Activated naive CD4-positive, alpha-beta T cell treated with anti-CD3 and anti-CD28 coated beads for 36 hours (primary cell): ENCODE results near the gene DZANK1. TPM values are rescaled to one million over a fixed set of nuclear protein-coding genes. Genes with fewer than 3 reads are reported as not detected.

Experiments used
- CTCF ChIA-PET: fragments of 350-600 bp; sonication (Branson Sonifier 250); formaldehyde crosslinking; loops from one replicate; lab custom pipeline; 2021; ENCODE audit warnings: antibody characterized with exemption; lab: Charles Lee
- DNase-seq: peaks from one replicate; pipeline ENCODE4 v3.0.0-alpha.2; 2020
- H3K27ac Mint-ChIP-seq: one replicate; pipeline ENCODE4 v1.8.0; 2021; ENCODE audit warnings: mild to moderate bottlenecking, mixed read lengths
- H3K27me3 Mint-ChIP-seq: one replicate; pipeline ENCODE4 v1.8.0; 2021; ENCODE audit warnings: low read depth, mixed read lengths
- H3K36me3 Mint-ChIP-seq: one replicate; pipeline ENCODE4 v1.8.0; 2021; ENCODE audit warnings: low read depth, mixed read lengths
- H3K4me1 Mint-ChIP-seq: one replicate; pipeline ENCODE4 v1.8.0; 2021; ENCODE audit warnings: low read depth, mixed read lengths
- H3K4me3 Mint-ChIP-seq: one replicate; pipeline ENCODE4 v1.8.0; 2021; ENCODE audit warnings: mild to moderate bottlenecking, moderate library complexity, mixed read lengths
- H3K9me3 Mint-ChIP-seq: one replicate; pipeline ENCODE4 v1.8.0; 2021; ENCODE audit warnings: mixed read lengths
- intact Hi-C: fragments of 100-400 bp; cut with micrococcal nuclease; formaldehyde crosslinking; loops from one replicate; pipeline ENCODE4 v1.15.1; 2023
- total RNA-seq, 2 experiments: library from RNA; stranded (reverse); gene quantifications; one replicate each; pipeline ENCODE4 v1.2.3, GENCODE V29; 2021

Gene DZANK1
- total RNA-seq, 2 experiments from 2014 or later: 0.79 to 0.94 TPM

- intact Hi-C loops: no loop called here
- CTCF ChIA-PET: interaction anchor here (0.6 kb wide), 1 partner anchor 108 kb away, joined by 5 read pairs; no protein-coding TSS in a partner anchor
- no peak for DNase-seq
- Mint-ChIP-seq H3K4me1 (no peaks in the 10 kb centered on the region), H3K36me3 (no peaks in the 10 kb centered on the region), H3K27ac (no peak overlapping the region), H3K9me3 (no peaks in the 10 kb centered on the region), H3K27me3 (no peaks in the 10 kb centered on the region), H3K4me3 (no peak overlapping the region)
These were observed 35.6 kb downstream of the DZANK1 start for GRCh38 chr20:18431206-18431605.

- intact Hi-C loops: no loop called here
- CTCF ChIA-PET: no interaction called here
- H3K36me3 Mint-ChIP-seq: no peaks in the 10 kb centered on the region
- no peak for DNase-seq
- no peak overlapping the region for H3K27ac Mint-ChIP-seq
- H3K4me3 Mint-ChIP-seq: no peak overlapping the region
- H3K27me3 Mint-ChIP-seq: no peaks in the 10 kb centered on the region
- H3K4me1 Mint-ChIP-seq: no peaks in the 10 kb centered on the region
- no peaks in the 10 kb centered on the region for H3K9me3 Mint-ChIP-seq
These were observed 36.5 kb downstream of the DZANK1 start for GRCh38 chr20:18430172-18430826.

DNA sequence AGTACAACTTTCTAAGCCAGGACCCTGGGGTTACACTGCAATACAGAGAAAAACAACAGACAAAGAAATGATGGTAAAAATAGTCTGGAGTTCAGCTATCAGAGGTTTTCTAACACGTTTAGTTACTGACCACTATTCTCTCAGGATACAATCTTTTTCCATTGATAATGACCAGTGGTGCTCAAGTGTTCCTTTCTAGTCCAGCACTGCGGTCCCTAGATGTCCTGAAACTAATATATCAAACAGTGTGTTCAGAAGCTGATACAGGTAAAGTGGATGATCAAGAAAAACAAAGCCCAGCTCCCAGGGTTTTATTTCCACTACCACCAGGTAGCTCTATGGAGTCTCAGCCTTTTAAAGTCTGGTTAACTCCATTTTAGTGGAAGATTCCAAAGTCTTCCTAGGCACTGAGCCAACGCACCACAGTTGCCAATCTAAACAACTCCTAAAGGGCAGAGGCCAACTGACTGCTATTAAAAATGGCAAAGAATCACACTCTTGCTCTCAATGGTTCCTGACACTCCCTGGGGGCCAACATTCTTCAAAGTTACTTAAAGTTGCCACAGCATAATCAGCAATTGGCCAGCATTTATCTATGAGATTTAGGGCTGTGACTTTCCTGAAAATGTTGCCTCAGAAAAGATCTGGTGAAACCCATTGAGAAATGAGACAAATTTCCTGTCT, 38.2 kb downstream of the DZANK1 start:
- H3K4me3 Mint-ChIP-seq: no peak overlapping the region
- no peak for DNase-seq
- H3K36me3 Mint-ChIP-seq: no peaks in the 10 kb centered on the region
- no peak overlapping the region for H3K27ac Mint-ChIP-seq
- intact Hi-C loops: no loop called here
- no peaks in the 10 kb centered on the region for H3K9me3 Mint-ChIP-seq
- H3K4me1 Mint-ChIP-seq: no peaks in the 10 kb centered on the region
- CTCF ChIA-PET: no interaction called here
- H3K27me3 Mint-ChIP-seq: no peaks in the 10 kb centered on the region

DNA sequence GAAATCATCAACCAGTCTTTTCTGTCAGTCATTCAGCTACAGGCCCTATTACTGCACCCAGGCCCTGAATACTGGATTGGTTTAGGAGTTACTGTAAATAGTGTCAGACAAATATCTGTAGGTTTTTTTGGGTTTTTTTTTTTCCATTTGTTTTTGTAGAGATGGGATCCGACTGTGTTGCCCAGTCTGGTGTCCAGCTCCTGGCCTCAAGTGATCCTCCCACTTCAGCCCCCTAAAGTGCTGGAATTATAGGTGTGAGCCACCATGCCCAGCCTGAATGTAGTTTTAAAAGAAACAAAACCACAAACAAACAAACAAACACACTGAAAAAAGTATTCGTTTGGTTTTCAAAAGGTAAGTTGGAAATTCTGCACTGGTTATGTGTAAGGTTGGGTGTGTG, 39.6 kb downstream of the DZANK1 start:
- intact Hi-C loops: no loop called here

GRCh38 chr20:18421608-18422007, 45.2 kb downstream of the DZANK1 start:
- H3K4me3 Mint-ChIP-seq: no peak overlapping the region
- H3K4me1 Mint-ChIP-seq: peaks cover 1% of the 10 kb centered on the region
- H3K27ac Mint-ChIP-seq: no peak overlapping the region
- no peaks in the 10 kb centered on the region for H3K36me3 Mint-ChIP-seq
- no peaks in the 10 kb centered on the region for H3K27me3 Mint-ChIP-seq
- DNase-seq: no peak
- CTCF ChIA-PET: no interaction called here
- intact Hi-C loops: no loop called here
- no peaks in the 10 kb centered on the region for H3K9me3 Mint-ChIP-seq

More for the DNA sequence above, 39.6 kb downstream of the DZANK1 start:
- H3K4me1 Mint-ChIP-seq: no peaks in the 10 kb centered on the region
- no peaks in the 10 kb centered on the region for H3K27me3 Mint-ChIP-seq
- no peaks in the 10 kb centered on the region for H3K9me3 Mint-ChIP-seq
- no peak overlapping the region for H3K27ac Mint-ChIP-seq
- CTCF ChIA-PET: no interaction called here
- DNase-seq: no peak
- no peak overlapping the region for H3K4me3 Mint-ChIP-seq
- no peaks in the 10 kb centered on the region for H3K36me3 Mint-ChIP-seq

- CTCF ChIA-PET: no interaction called here
- Mint-ChIP-seq H3K4me1 (peaks cover 5% of the 10 kb centered on the region), H3K36me3 (no peaks in the 10 kb centered on the region), H3K9me3 (no peaks in the 10 kb centered on the region), H3K4me3 (no peak overlapping the region), H3K27me3 (peaks cover 2% of the 10 kb centered on the region), H3K27ac (no peak overlapping the region)
- no peak for DNase-seq
- intact Hi-C loops: loop anchor here (10.0 kb wide), 1 partner anchor 1168 kb away; no protein-coding TSS in a partner anchor
These were observed 50.3 kb downstream of the DZANK1 start for GRCh38 chr20:18416486-18416885.

GRCh38 chr20:18414140-18414539, 52.7 kb downstream of the DZANK1 start:
- Mint-ChIP-seq H3K4me1 (peaks cover 5% of the 10 kb centered on the region), H3K27me3 (peaks cover 2% of the 10 kb centered on the region), H3K27ac (no peak overlapping the region), H3K4me3 (no peak overlapping the region), H3K9me3 (no peaks in the 10 kb centered on the region), H3K36me3 (no peaks in the 10 kb centered on the region)
- CTCF ChIA-PET: interaction anchor here (0.6 to 1.5 kb wide), 13 partner anchors 12 to 219 kb away, joined by 3 to 8 read pairs (median 4); partner anchors contain the start of genes DZANK1, POLR3F and SEC23B
- intact Hi-C loops: loop anchor here (10.0 kb wide), 1 partner anchor 1171 kb away; no protein-coding TSS in a partner anchor
- no peak for DNase-seq

DNA sequence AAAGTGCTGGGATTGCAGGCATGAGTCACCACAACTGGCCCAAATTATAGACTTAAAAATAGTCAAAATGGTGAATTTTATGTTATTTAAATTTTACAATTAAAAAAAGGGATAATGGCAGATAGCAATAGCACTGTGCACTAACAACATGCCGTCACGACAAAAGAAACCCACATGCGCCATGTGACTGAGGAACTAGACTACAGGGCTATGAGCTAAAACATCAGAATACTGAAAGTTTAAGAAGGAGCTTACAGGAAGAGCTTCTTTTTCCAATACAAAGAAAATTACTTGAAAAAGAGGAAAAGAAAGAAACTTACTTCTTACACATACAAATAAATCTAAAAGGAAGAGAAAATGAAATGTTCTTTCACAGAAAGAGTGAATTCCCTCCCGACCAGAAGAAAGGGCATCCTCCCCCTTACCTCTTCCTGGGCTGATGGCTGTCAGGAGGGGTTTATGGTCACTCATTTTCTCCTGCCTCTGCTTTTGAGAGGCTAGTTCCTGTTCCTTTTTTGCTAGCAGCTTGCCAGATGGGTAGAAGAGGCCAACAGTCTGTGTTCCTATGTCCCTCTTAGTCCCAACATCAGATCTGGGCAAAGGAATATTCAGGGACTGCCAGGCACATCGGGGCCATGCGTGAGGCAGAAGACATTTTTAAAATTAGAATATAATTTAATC, 54.5 kb downstream of the DZANK1 start:
- Mint-ChIP-seq H3K27ac (no peak overlapping the region), H3K36me3 (no peaks in the 10 kb centered on the region), H3K27me3 (peaks cover 2% of the 10 kb centered on the region), H3K9me3 (no peaks in the 10 kb centered on the region), H3K4me3 (no peak overlapping the region), H3K4me1 (peaks cover 4% of the 10 kb centered on the region)
- CTCF ChIA-PET: interaction anchor here (0.9 to 1.6 kb wide), 2 partner anchors 116 to 184 kb away, joined by 3 to 5 read pairs; no protein-coding TSS in a partner anchor
- intact Hi-C loops: loop anchor here (2.0 to 10.0 kb wide), 4 partner anchors 176 to 1172 kb away; partner anchors contain the start of gene DTD1
- no peak for DNase-seq

GRCh38 chr20:18405826-18406225, 61.0 kb downstream of the DZANK1 start:
- no peaks in the 10 kb centered on the region for H3K4me1 Mint-ChIP-seq
- CTCF ChIA-PET: no interaction called here
- H3K27me3 Mint-ChIP-seq: no peaks in the 10 kb centered on the region
- intact Hi-C loops: no loop called here
- peaks cover 17% of the 10 kb centered on the region for H3K36me3 Mint-ChIP-seq
- H3K9me3 Mint-ChIP-seq: peaks cover 2% of the 10 kb centered on the region
- no peak overlapping the region for H3K4me3 Mint-ChIP-seq
- no peak for DNase-seq
- no peak overlapping the region for H3K27ac Mint-ChIP-seq

DNA sequence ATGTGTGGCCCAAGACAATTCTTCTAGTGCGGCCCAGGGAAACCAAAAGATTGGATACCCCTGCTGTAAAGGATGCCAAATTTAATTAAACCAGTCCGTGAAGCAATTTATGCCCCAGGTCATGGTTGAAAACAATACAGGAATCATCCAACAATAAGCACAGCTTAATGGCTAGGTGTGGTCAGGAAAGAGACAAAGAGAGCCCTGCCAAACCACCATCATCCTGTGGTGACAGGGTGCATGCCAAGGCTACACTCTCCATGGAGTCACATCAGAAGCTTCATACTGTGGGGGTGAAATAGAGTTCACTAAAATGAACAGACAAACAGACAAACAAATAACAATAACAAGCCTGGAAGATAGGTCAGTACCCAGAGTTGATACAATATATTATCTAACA, 62.7 kb downstream of the DZANK1 start:
- H3K36me3 Mint-ChIP-seq: peaks cover 17% of the 10 kb centered on the region
- H3K27ac Mint-ChIP-seq: no peak overlapping the region
- no peak overlapping the region for H3K4me3 Mint-ChIP-seq
- CTCF ChIA-PET: interaction anchor here (0.6 kb wide), 1 partner anchor 676 kb away, joined by 3 read pairs; no protein-coding TSS in a partner anchor
- intact Hi-C loops: no loop called here
- no peaks in the 10 kb centered on the region for H3K27me3 Mint-ChIP-seq
- no peak for DNase-seq
- H3K9me3 Mint-ChIP-seq: peaks cover 2% of the 10 kb centered on the region
- H3K4me1 Mint-ChIP-seq: no peaks in the 10 kb centered on the region

GRCh38 chr20:18403269-18403668, 63.6 kb downstream of the DZANK1 start:
- intact Hi-C loops: no loop called here
- Mint-ChIP-seq H3K9me3 (peaks cover 2% of the 10 kb centered on the region), H3K4me1 (no peaks in the 10 kb centered on the region), H3K36me3 (peaks cover 17% of the 10 kb centered on the region), H3K4me3 (no peak overlapping the region), H3K27ac (no peak overlapping the region), H3K27me3 (no peaks in the 10 kb centered on the region)
- CTCF ChIA-PET: interaction anchor here (0.6 kb wide), 1 partner anchor 982 kb away, joined by 3 read pairs; no protein-coding TSS in a partner anchor
- no peak for DNase-seq

DNA sequence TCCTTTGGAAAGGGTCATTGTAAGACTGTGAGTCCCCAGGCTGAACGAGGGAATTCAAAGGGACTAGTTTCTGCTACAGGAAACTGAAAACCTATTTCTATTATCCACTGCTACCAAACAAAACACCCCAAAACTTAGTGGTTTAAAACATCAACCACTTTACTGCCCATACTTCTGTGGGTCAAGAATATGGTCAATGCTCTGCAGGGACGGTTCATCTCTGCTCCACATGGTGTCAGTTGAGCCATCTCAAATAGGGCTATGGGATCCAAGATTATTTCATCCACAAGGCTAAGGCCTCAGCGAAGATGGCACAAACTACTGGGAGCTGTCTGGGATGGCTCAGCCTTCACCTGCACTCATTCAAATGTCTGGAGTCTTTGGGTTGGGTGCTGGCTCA, 65.5 kb downstream of the DZANK1 start:
- DNase-seq: no peak
- Mint-ChIP-seq H3K9me3 (peaks cover 2% of the 10 kb centered on the region), H3K4me3 (no peak overlapping the region), H3K36me3 (peaks cover 18% of the 10 kb centered on the region), H3K4me1 (no peaks in the 10 kb centered on the region), H3K27ac (no peak overlapping the region), H3K27me3 (no peaks in the 10 kb centered on the region)
- intact Hi-C loops: no loop called here
- CTCF ChIA-PET: no interaction called here
